AG04449 (cell line): ENCODE results near the gene CERT1.

Source experiments
- CTCF ChIA-PET: fragments of 350-600 bp; formaldehyde crosslinking; extraction: SDS; loops from one replicate; lab custom pipeline; 2021; ENCODE audit warnings: antibody characterized with exemption; lab: Yijun Ruan, JAX
- POLR2A ChIA-PET: fragments of 400-600, 350-600 bp; formaldehyde crosslinking; extraction: SDS; loops from one replicate; lab custom pipeline; 2020; ENCODE audit warnings: antibody characterized with exemption, inconsistent platforms; lab: Yijun Ruan, JAX
- DNase-seq: peaks from one replicate; pipeline ENCODE4 v3.0.0-alpha.2; 2010; ENCODE audit warnings: low read depth, low spot score
- H3K4me3 ChIP-seq: 2 replicates; pipeline ENCODE4 v1.5.1; 2011; ENCODE audit warnings: low read depth, mild to moderate bottlenecking, control low read depth, low read length
- TF ChIP-seq, protein P1 (sequence below): IDR thresholded peaks from one replicate; pipeline ENCODE4 v1.5.1; 2011; ENCODE audit warnings: mild to moderate bottlenecking, moderate library complexity, low read length, control low read depth, inconsistent platforms; ENCODE audit not compliant: insufficient read depth; ENCODE audit errors: missing control alignments

Gene CERT1

DNA sequence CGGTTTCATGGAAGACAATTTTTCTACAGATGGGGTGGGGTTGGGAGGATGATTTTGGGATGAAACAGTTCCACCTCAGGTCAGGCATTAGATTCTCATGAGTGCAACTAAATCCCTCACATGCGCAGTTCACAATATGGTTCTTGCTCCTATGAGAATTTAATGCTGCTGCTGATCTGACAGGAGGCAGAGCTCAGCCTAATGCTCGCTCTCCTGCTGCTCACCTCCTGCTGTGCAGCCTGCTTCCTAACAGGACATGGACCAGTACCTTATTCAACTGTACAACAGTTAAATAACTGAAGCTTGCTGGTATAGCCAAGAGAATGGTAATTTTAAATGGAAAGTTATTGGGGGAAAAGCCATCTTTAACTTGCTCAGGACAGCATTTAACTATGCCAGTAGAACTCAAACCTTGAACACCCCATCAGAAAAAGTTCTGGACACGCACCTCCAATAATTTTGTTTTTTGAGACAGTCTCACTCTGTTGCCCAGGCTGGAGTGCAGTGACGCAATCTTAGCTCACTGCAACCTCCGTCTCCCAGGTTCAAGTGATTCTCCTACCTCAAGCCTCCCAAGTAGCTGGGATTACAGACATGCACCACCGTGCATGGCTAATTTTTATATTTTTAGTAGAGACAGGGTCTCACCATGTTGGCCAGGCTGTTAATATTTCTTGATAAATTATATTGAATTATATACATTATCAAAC is 146.7 kb downstream of the CERT1 start:
- CTCF ChIA-PET, result interaction anchor here (0.7 to 1.6 kb wide), 2 partner anchors 15 to 28 kb away, joined by 3 to 5 read pairs; partner anchors contain the start of gene HMGCR

DNA sequence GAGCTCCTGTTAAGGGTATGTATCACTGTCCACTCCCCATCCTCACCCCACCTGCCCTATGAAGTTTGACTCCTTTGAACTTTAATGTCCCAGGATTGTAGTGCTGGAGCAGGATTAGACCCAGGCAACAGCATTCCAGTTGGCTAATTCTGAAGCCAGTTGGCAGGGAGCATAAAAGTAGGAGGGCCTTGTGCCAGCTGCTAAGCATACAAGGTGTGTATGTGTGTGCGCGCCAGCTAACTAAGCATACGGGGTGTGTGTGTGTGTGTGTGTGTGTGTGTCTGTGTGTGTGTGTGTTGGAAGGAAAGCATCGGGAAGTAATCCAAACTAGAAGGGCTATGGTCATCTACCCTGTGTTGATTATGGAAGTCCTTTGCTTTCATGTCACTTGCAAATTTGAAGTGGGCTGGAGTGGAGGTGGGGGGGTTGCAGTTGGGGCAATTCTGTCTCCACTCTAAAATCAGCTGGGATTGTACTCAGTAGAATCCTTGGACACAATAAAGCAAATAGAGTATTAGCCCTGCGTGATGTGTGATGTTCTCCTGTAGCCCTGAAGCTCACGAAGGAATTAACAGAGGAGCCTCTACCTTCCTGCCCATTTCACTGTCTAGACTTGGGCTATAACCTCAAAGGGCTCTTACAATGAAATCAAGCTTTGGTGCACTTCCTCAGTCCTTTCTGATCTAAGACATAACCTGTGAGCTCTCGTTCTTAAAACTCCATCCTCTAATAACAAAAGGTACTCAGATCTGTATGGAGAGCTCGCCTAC is 147.5 kb downstream of the CERT1 start:
- CTCF ChIA-PET, result interaction anchor here (0.7 to 1.6 kb wide), 2 partner anchors 14 to 27 kb away, joined by 3 to 5 read pairs; partner anchors contain the start of gene HMGCR
- POLR2A ChIA-PET, result no interaction called here
- TF ChIP-seq, protein P1, sequence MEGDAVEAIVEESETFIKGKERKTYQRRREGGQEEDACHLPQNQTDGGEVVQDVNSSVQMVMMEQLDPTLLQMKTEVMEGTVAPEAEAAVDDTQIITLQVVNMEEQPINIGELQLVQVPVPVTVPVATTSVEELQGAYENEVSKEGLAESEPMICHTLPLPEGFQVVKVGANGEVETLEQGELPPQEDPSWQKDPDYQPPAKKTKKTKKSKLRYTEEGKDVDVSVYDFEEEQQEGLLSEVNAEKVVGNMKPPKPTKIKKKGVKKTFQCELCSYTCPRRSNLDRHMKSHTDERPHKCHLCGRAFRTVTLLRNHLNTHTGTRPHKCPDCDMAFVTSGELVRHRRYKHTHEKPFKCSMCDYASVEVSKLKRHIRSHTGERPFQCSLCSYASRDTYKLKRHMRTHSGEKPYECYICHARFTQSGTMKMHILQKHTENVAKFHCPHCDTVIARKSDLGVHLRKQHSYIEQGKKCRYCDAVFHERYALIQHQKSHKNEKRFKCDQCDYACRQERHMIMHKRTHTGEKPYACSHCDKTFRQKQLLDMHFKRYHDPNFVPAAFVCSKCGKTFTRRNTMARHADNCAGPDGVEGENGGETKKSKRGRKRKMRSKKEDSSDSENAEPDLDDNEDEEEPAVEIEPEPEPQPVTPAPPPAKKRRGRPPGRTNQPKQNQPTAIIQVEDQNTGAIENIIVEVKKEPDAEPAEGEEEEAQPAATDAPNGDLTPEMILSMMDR, result no peak

More for the DNA sequence above, 146.7 kb downstream of the CERT1 start:
- no peak overlapping the region for H3K4me3 ChIP-seq
- no peak for DNase-seq
- POLR2A ChIA-PET, result no interaction called here
- TF ChIP-seq, protein P1, result no peak

DNA sequence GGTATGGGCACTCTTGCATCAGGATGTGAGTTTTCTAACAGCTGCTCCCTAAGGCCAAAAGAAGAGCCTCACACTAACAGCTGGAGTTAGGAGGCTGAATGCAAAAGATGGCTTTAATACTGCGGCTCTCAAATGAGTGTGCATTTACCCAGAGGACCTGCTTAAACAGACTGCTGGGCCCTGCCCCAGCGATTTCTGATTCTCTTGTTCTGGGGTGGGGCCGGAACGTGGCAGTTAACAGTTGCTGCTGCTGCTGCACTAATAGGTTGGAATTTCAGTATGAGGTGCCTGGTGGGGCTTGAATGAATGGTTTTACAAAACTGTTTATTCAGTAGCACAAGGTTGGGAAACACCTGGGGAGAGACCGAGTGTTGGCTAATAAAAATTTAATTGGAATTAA is 148.3 kb downstream of the CERT1 start:
- no peak overlapping the region for H3K4me3 ChIP-seq
- TF ChIP-seq, protein P1, result no peak
- no peak for DNase-seq
- CTCF ChIA-PET, result interaction anchor here (1.6 kb wide), 1 partner anchor 26 kb away, joined by 5 read pairs; the partner anchor contains the start of gene HMGCR
- POLR2A ChIA-PET, result no interaction called here

More for the DNA sequence above, 147.5 kb downstream of the CERT1 start:
- no peak for DNase-seq
- no peak overlapping the region for H3K4me3 ChIP-seq

- POLR2A ChIA-PET, result no interaction called here
- CTCF ChIA-PET, result no interaction called here
- TF ChIP-seq, protein P1, result no peak
- no peak for DNase-seq
- no peak overlapping the region for H3K4me3 ChIP-seq
Measured at GRCh38 chr5:75362474-75362975, 148.9 kb downstream of the CERT1 start.

DNA sequence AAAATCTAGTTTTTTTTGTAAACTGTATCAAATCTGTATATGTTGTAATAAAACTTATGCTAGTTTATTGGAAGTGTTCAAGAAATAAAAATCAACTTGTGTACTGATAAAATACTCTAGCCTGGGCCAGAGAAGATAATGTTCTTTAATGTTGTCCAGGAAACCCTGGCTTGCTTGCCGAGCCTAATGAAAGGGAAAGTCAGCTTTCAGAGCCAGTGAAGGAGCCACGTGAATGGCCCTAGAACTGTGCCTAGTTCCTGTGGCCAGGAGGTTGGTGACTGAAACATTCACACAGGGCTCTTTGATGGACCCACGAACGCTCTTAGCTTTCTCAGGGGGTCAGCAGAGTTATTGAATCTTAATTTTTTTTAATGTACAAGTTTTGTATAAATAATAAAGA is 150.1 kb downstream of the CERT1 start:
- no peak overlapping the region for H3K4me3 ChIP-seq
- TF ChIP-seq, protein P1, result no peak
- CTCF ChIA-PET, result no interaction called here
- POLR2A ChIA-PET, result no interaction called here
- DNase-seq, result no peak

GRCh38 chr5:75358117-75358516 is 153.3 kb downstream of the CERT1 start:
- no peak overlapping the region for H3K4me3 ChIP-seq
- POLR2A ChIA-PET, result no interaction called here
- CTCF ChIA-PET, result interaction anchor here (1.2 kb wide), 1 partner anchor 12 kb away, joined by 3 read pairs; no protein-coding TSS in a partner anchor
- TF ChIP-seq, protein P1, result no peak
- no peak for DNase-seq
